HepG2 (cell line): ENCODE data around the gene CC2D1B. TPM values are rescaled to one million over a fixed set of nuclear protein-coding genes. Genes with fewer than 3 reads are reported as not detected.

Experiments used
- AHR ChIP-seq: IDR thresholded peaks from 2 replicates; pipeline ENCODE4 v1.6.1; 2018; ENCODE audit warnings: missing genetic modification reagents, missing compliant biosample characterization
- FOXO1 ChIP-seq: sonication (generic); formaldehyde crosslinking; IDR thresholded peaks from 2 replicates; pipeline ENCODE4 v1.4.0; 2020; ENCODE audit warnings: missing genetic modification reagents
- GFI1 ChIP-seq: sonication (generic); formaldehyde crosslinking; IDR thresholded peaks from 2 replicates; pipeline ENCODE4 v1.5.0; 2020; ENCODE audit warnings: missing genetic modification reagents, mild to moderate bottlenecking, borderline replicate concordance
- HDAC6 ChIP-seq: fragments of 200-600 bp; sonication (generic); IDR thresholded peaks from 2 replicates; pipeline ENCODE4 v1.7.0; 2017; ENCODE audit warnings: mild to moderate bottlenecking, antibody characterized with exemption, low read length, low read depth
- PRDM4 ChIP-seq: sonication (generic); formaldehyde crosslinking; IDR thresholded peaks from 2 replicates; pipeline ENCODE4 v1.9.0; 2021; ENCODE audit warnings: missing genetic modification reagents, borderline replicate concordance
- SIX1 ChIP-seq: sonication (generic); formaldehyde crosslinking; IDR thresholded peaks from 2 replicates; pipeline ENCODE4 v1.4.0; 2020; ENCODE audit warnings: missing genetic modification reagents, borderline replicate concordance
- SRF ChIP-seq: IDR thresholded peaks from 2 replicates; pipeline ENCODE4 v1.6.1; 2011; ENCODE audit warnings: mild to moderate bottlenecking, low read depth, low read length, moderate library complexity
- STAG1 ChIP-seq: sonication (generic); formaldehyde crosslinking; IDR thresholded peaks from 2 replicates; pipeline ENCODE4 v1.4.0; 2020; ENCODE audit warnings: missing genetic modification reagents
- UBTF ChIP-seq: sonication (generic); formaldehyde crosslinking; IDR thresholded peaks from 2 replicates; pipeline ENCODE4 v1.4.0; 2020; ENCODE audit warnings: mild to moderate bottlenecking, missing genetic modification reagents
- ZFX ChIP-seq: sonication (generic); formaldehyde crosslinking; IDR thresholded peaks from 2 replicates; pipeline ENCODE4 v1.4.0; 2020; ENCODE audit warnings: mild to moderate bottlenecking, low read depth, missing genetic modification reagents, moderate library complexity
- ZNF704 ChIP-seq: sonication (generic); formaldehyde crosslinking; IDR thresholded peaks from 2 replicates; pipeline ENCODE4 v1.8.1; 2023; ENCODE audit warnings: mild to moderate bottlenecking, inconsistent platforms, moderate library complexity, missing genetic modification reagents, borderline replicate concordance
- ZNF788 ChIP-seq: sonication (generic); formaldehyde crosslinking; IDR thresholded peaks from 2 replicates; pipeline ENCODE4 v1.5.0; 2020; ENCODE audit warnings: mild to moderate bottlenecking, missing genetic modification reagents, borderline replicate concordance
- ZXDC ChIP-seq: sonication (generic); formaldehyde crosslinking; IDR thresholded peaks from 2 replicates; pipeline ENCODE4 v1.5.0; 2020; ENCODE audit warnings: mild to moderate bottlenecking, missing genetic modification reagents
- polyA plus RNA-seq, 8 experiments: library from polyadenylated mRNA; depleted of rRNA in 3 of 8; stranded (reverse) in 7 of 8; unstranded in 1 of 8; fragments of >200 nt; fragmentation: Illumina TruSeq in 4 of 8; extraction: Trizol in 4 of 8; gene quantifications; 2 replicates each; pipeline versions ENCODE4 v1.2.1 to v1.2.3, GENCODE V29; 2011 to 2016; ENCODE audit warnings: low read depth in 4 of 8, missing spikeins in 1 of 8, mixed read lengths in 1 of 8; ENCODE audit not compliant: insufficient read depth in 1 of 8
- total RNA-seq, 5 experiments: library from RNA; depleted of rRNA; stranded (reverse); fragments of >200 nt; fragmentation: Illumina TruSeq; extraction: Trizol; gene quantifications; 2 replicates each; pipeline ENCODE4 v1.2.3, GENCODE V29; 2016; ENCODE audit warnings: low read depth in 1 of 5
- TF ChIP-seq, protein P1 (sequence below): sonication (generic); formaldehyde crosslinking; IDR thresholded peaks from 2 replicates; pipeline ENCODE4 v1.4.0; 2020; ENCODE audit warnings: missing genetic modification reagents

The CC2D1B gene
- total and polyA plus RNA-seq, 2 of the 13 experiments (the other 11 are each of a cell fraction or from before 2014, with no cell fraction given), result 7.2 to 19.2 TPM

- TF ChIP-seq ZXDC (CRISPR knock-in tag) (no peak), HDAC6 (no peak), SIX1 (no peak), UBTF (CRISPR knock-in tag) (no peak), PRDM4 (no peak), SRF (no peak), GFI1 (CRISPR knock-in tag) (no peak), ZFX (CRISPR knock-in tag) (peak; percentile 34; the same call in 1 of the 2 replicates), AHR (no peak), ZNF788 (CRISPR knock-in tag) (no peak), ZNF704 (CRISPR knock-in tag) (no peak), STAG1 (CRISPR knock-in tag) (peak; percentile 85), FOXO1 (no peak)
- TF ChIP-seq, protein P1, sequence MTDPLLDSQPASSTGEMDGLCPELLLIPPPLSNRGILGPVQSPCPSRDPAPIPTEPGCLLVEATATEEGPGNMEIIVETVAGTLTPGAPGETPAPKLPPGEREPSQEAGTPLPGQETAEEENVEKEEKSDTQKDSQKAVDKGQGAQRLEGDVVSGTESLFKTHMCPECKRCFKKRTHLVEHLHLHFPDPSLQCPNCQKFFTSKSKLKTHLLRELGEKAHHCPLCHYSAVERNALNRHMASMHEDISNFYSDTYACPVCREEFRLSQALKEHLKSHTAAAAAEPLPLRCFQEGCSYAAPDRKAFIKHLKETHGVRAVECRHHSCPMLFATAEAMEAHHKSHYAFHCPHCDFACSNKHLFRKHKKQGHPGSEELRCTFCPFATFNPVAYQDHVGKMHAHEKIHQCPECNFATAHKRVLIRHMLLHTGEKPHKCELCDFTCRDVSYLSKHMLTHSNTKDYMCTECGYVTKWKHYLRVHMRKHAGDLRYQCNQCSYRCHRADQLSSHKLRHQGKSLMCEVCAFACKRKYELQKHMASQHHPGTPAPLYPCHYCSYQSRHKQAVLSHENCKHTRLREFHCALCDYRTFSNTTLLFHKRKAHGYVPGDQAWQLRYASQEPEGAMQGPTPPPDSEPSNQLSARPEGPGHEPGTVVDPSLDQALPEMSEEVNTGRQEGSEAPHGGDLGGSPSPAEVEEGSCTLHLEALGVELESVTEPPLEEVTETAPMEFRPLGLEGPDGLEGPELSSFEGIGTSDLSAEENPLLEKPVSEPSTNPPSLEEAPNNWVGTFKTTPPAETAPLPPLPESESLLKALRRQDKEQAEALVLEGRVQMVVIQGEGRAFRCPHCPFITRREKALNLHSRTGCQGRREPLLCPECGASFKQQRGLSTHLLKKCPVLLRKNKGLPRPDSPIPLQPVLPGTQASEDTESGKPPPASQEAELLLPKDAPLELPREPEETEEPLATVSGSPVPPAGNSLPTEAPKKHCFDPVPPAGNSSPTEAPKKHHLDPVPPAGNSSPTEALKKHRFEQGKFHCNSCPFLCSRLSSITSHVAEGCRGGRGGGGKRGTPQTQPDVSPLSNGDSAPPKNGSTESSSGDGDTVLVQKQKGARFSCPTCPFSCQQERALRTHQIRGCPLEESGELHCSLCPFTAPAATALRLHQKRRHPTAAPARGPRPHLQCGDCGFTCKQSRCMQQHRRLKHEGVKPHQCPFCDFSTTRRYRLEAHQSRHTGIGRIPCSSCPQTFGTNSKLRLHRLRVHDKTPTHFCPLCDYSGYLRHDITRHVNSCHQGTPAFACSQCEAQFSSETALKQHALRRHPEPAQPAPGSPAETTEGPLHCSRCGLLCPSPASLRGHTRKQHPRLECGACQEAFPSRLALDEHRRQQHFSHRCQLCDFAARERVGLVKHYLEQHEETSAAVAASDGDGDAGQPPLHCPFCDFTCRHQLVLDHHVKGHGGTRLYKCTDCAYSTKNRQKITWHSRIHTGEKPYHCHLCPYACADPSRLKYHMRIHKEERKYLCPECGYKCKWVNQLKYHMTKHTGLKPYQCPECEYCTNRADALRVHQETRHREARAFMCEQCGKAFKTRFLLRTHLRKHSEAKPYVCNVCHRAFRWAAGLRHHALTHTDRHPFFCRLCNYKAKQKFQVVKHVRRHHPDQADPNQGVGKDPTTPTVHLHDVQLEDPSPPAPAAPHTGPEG (CRISPR knock-in tag), result no peak
Measured at GRCh38 chr1:52348704-52349300, 17.2 kb downstream of the CC2D1B start (continued).
